ENCODE data around the gene MED8.
"Not testable (repeated sequence)": the region's sequence is repeated elsewhere in the genome, so short reads cannot be mapped to it uniquely, and the experiment has no call there.

MED8 gene

DNA sequence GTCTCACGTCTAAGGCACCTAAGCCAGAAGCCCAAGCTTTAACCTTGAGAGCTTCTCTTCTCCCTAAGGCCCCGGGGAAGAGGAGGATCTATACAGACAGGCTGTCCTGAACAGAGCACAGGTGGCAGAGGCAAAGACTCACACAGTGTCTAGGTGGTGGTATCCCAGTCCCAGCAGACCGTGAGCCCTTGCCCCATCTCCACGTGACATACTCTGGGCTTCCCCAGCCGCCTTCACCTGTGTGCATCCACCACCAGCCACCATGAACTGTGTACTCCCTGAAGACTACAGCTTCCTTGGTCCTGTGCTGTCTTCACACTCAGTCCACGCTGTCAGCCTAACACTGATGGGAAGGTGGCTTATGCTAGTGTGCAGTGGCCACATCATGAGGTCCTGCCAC is 31.8 kb upstream of the MED8 start:
- Histone ChIP-seq H3K9me3 (ENCODE audit: control insufficient read depth, insufficient read depth, low read depth, low read length) (no peaks in the 10 kb centered on the region), H3K9ac (ENCODE audit: low read length) (no peak overlapping the region), H3K4me3 (ENCODE audit: low read depth, low read length) (no peak overlapping the region), H3K27ac (ENCODE audit: low read depth, low read length) (no peak overlapping the region), H3K36me3 (ENCODE audit: control insufficient read depth, insufficient read depth, low read length) (peaks cover 84% of the 10 kb centered on the region), H3K27me3 (ENCODE audit: control insufficient read depth, insufficient read depth, low read length) (no peaks in the 10 kb centered on the region), H3K4me1 (ENCODE audit: control insufficient read depth, insufficient read depth, low read length) (peaks cover 15% of the 10 kb centered on the region)

DNA sequence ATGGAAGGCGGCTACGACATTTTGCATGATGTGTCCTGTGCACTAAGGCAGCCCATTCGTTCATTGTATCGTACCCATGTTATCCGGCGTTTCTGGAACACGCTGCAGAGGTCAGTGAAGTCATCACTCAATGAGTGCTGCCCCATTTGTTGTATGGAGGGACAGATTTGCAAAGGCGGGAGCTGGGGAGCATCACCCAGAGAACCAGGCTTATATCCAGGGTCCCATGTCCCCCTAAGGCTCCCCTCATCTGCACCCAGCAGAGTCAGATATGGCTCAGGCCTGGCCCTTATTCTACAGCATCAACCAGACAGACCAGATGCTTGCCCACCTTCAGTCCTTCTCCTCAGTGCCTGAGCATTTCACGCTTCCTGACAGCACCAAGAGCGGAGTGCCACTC is 31.3 kb upstream of the MED8 start:
- no peak overlapping the region for H3K9ac ChIP-seq (ENCODE audit: low read length)
- H3K27ac ChIP-seq (ENCODE audit: low read depth, low read length): no peak overlapping the region
- peaks cover 84% of the 10 kb centered on the region for H3K36me3 ChIP-seq (ENCODE audit: control insufficient read depth, insufficient read depth, low read length)
- H3K9me3 ChIP-seq (ENCODE audit: control insufficient read depth, insufficient read depth, low read depth, low read length): no peaks in the 10 kb centered on the region
- no peak overlapping the region for H3K4me3 ChIP-seq (ENCODE audit: low read depth, low read length)
- peaks cover 15% of the 10 kb centered on the region for H3K4me1 ChIP-seq (ENCODE audit: control insufficient read depth, insufficient read depth, low read length)
- no peaks in the 10 kb centered on the region for H3K27me3 ChIP-seq (ENCODE audit: control insufficient read depth, insufficient read depth, low read length)

DNA sequence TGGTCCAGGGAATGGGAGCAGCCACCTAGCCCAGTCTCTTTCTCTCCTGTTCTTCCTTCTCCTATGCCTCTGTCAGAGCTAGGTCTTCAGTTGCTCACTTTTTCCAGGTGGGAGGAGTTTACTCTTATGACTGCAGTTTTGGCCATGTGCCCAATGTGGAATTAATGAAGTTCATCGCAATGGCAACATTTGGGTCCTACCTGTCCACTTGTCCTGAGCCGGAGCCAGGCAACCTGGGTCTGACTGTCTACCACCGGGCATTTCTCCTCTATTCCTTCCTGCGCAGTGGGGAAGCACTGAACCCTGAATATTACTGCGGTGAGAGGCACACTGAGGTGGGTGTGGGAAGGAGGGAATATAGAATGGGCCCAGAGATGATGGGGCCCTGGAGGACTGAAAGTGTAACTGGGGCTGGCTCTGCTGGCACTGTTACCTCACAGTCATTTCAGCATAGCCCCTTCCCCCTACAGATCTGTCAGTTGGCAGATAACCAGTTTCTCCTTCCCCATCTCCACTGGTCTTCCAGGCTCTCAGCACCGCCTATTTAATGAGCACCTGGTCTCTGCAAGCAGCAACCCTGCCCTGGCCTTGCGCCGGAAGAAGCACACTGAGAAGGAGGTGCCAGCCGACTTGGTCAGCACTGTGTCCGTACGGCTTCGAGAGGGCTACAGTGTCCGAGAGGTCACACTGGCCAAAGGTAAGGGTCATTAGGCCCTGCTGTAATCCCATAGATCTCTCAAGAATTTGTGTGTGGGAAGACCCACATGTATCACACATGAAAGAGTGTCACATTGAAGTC is 30.2 kb upstream of the MED8 start:
- Histone ChIP-seq H3K36me3 (ENCODE audit: control insufficient read depth, insufficient read depth, low read length) (peaks cover 83% of the 10 kb centered on the region), H3K4me3 (ENCODE audit: low read depth, low read length) (no peak overlapping the region), H3K9ac (ENCODE audit: low read length) (no peak overlapping the region), H3K27ac (ENCODE audit: low read depth, low read length) (no peak overlapping the region), H3K4me1 (ENCODE audit: control insufficient read depth, insufficient read depth, low read length) (peaks cover 15% of the 10 kb centered on the region), H3K27me3 (ENCODE audit: control insufficient read depth, insufficient read depth, low read length) (no peaks in the 10 kb centered on the region), H3K9me3 (ENCODE audit: control insufficient read depth, insufficient read depth, low read depth, low read length) (no peaks in the 10 kb centered on the region)

DNA sequence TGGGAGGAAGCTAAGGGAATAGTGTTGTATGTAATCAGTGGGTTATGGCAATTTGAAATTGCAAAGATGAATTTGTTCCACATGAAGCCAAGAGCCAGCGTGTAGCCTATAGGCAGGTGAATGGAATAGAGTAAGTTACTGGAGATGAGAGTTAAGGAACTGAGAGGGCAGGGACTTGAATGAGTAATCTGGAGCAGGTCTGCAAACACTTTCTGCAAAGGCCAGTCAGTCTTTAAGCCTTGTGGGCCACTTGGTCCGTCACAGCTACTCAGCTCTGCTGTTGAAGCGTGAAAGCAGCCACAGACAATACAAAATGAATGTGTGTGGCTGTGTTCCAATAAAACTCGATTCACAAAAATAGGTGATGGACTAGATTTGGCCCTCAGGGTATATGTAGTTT is 29.3 kb upstream of the MED8 start:
- peaks cover 73% of the 10 kb centered on the region for H3K36me3 ChIP-seq (ENCODE audit: control insufficient read depth, insufficient read depth, low read length)

DNA sequence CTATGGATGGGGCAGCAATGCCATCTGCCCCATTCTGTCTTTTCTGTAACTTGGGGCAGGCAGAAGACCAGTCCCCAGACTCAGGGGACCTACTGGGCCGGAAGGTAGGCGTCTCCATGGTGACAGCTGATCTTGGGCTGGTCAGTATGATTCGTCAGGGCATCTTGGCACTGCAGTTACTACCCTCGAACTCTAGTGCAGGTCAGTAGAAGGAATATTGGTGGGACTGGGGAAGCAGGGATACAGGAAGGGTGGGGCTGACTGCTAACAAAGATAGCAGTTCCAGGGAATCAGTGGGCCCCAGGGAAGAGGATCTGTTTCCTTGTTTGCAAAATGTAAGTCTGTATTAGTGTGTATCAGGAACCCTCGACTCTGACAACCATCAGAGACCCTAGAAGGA is 26.3 kb upstream of the MED8 start:
- peaks cover 54% of the 10 kb centered on the region for H3K36me3 ChIP-seq (ENCODE audit: control insufficient read depth, insufficient read depth, low read length)
- H3K9ac ChIP-seq (ENCODE audit: low read length): no peak overlapping the region
- 0 out of 2 replicates have a peak, but pooled peaks cover 5% of the 10 kb centered on the region for H3K4me1 ChIP-seq (ENCODE audit: control insufficient read depth, insufficient read depth, low read length)
- H3K9me3 ChIP-seq (ENCODE audit: control insufficient read depth, insufficient read depth, low read depth, low read length): no peaks in the 10 kb centered on the region
- H3K27ac ChIP-seq (ENCODE audit: low read depth, low read length): no peak overlapping the region
- no peaks in the 10 kb centered on the region for H3K27me3 ChIP-seq (ENCODE audit: control insufficient read depth, insufficient read depth, low read length)
- H3K4me3 ChIP-seq (ENCODE audit: low read depth, low read length): no peak overlapping the region

More for the DNA sequence above, 29.3 kb upstream of the MED8 start:
- Histone ChIP-seq H3K4me1 (ENCODE audit: control insufficient read depth, insufficient read depth, low read length) (peaks cover 15% of the 10 kb centered on the region), H3K9me3 (ENCODE audit: control insufficient read depth, insufficient read depth, low read depth, low read length) (no peaks in the 10 kb centered on the region), H3K27ac (ENCODE audit: low read depth, low read length) (no peak overlapping the region), H3K27me3 (ENCODE audit: control insufficient read depth, insufficient read depth, low read length) (no peaks in the 10 kb centered on the region), H3K4me3 (ENCODE audit: low read depth, low read length) (no peak overlapping the region), H3K9ac (ENCODE audit: low read length) (no peak overlapping the region)

DNA sequence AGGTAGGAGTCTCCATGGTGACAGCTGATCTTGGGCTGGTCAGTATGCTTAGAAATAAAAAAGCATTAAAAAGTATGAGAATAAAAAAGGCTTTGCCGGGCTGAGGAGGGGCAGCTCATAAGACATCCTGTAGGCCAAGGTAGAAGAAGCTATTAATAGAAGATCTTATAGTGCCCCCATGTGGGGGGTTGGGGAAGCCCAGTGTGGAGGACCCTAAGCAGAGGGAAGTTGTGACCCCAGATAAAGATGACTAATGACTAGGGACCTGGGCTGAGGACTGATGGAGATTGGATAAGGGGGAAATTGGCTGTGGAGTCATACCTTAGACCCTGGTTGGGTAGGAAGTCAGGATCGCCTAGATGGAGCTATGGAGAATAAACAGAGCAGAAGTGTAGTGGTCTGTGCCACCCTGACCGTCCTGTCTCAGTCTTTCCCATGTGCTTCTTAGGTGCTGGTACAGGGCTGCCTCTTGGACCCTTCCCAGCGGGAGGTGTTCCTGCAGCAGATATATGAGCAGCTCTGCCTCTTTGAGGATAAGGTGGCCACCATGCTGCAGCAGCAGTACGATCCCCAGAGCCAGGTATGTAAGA is 25.1 kb upstream of the MED8 start:
- Histone ChIP-seq H3K9ac (ENCODE audit: low read length) (no peak overlapping the region), H3K27ac (ENCODE audit: low read depth, low read length) (no peak overlapping the region), H3K4me3 (ENCODE audit: low read depth, low read length) (no peak overlapping the region), H3K36me3 (ENCODE audit: control insufficient read depth, insufficient read depth, low read length) (peaks cover 42% of the 10 kb centered on the region), H3K4me1 (ENCODE audit: control insufficient read depth, insufficient read depth, low read length) (0 out of 2 replicates have a peak, but pooled peaks cover 5% of the 10 kb centered on the region), H3K27me3 (ENCODE audit: control insufficient read depth, insufficient read depth, low read length) (no peaks in the 10 kb centered on the region), H3K9me3 (ENCODE audit: control insufficient read depth, insufficient read depth, low read depth, low read length) (no peaks in the 10 kb centered on the region)

DNA sequence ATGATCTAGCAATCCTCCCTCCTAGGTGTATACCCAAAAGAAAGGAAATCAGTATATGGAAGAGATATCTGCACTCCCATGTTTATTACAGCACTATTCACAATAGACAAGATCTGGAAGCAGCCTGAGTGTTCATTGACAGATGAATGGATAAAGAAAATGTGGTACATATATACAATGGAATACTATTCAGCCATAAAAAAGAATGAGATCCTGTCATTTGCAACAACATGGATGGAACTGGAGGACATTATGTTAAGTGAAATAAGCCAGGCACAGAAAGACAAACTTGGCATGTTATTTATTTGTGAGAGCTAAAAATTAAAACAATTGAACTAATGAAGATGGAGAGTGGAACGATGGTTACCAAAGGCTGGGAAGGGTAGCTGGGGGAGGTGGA is 23.8 kb upstream of the MED8 start:
- not testable (repeated sequence) for H3K9me3 ChIP-seq (ENCODE audit: control insufficient read depth, insufficient read depth, low read depth, low read length); H3K27ac ChIP-seq (ENCODE audit: low read depth, low read length); H3K27me3 ChIP-seq (ENCODE audit: control insufficient read depth, insufficient read depth, low read length); H3K9ac ChIP-seq (ENCODE audit: low read length); H3K4me3 ChIP-seq (ENCODE audit: low read depth, low read length); H3K4me1 ChIP-seq (ENCODE audit: control insufficient read depth, insufficient read depth, low read length)
- peaks cover 30% of the 10 kb centered on the region for H3K36me3 ChIP-seq (ENCODE audit: control insufficient read depth, insufficient read depth, low read length)

DNA sequence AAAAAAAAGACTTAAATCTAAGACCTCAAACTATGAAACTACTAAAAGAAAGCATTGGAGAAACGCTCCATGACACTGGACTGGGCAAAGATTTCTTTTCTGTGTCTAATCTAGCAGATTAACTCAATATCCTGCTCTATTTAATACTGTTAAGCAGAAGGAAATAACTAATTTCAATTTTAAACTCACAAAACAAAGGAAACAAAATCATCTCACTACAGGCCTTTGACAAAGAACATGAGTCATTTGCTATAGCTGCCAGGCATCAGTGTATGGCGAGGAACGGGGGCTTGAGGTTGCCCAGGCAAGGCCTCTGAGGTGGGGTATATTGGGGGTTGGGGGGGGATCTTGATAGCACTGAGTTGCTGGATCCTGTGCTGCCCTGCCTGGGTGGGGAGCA is 21.0 kb upstream of the MED8 start:
- Histone ChIP-seq H3K9ac (ENCODE audit: low read length) (no peak overlapping the region), H3K27me3 (ENCODE audit: control insufficient read depth, insufficient read depth, low read length) (no peaks in the 10 kb centered on the region), H3K27ac (ENCODE audit: low read depth, low read length) (no peak overlapping the region), H3K4me1 (ENCODE audit: control insufficient read depth, insufficient read depth, low read length) (no peaks in the 10 kb centered on the region), H3K9me3 (ENCODE audit: control insufficient read depth, insufficient read depth, low read depth, low read length) (no peaks in the 10 kb centered on the region), H3K4me3 (ENCODE audit: low read depth, low read length) (no peak overlapping the region), H3K36me3 (ENCODE audit: control insufficient read depth, insufficient read depth, low read length) (peaks cover 18% of the 10 kb centered on the region)

DNA sequence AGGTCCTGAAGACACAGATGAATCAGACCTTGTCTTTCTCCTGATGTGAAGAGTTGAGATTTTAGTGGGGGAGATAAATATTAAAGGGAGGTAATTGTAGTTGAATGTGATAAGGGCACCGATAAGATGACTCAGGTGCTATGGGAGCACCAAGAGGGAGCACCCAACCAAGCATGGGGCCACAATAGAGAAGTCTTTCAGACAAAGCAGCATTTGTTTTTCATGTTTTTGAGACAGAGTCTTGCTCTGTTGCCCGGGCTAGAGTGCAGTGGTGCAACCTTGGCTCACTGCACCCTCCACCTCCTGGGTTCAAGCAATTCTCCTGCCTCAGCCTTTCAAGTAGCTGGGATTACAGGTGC is 16.3 kb upstream of the MED8 start:
- Histone ChIP-seq H3K36me3 (ENCODE audit: control insufficient read depth, insufficient read depth, low read length) (peaks cover 31% of the 10 kb centered on the region), H3K4me1 (ENCODE audit: control insufficient read depth, insufficient read depth, low read length) (no peaks in the 10 kb centered on the region), H3K4me3 (ENCODE audit: low read depth, low read length) (no peak overlapping the region), H3K27me3 (ENCODE audit: control insufficient read depth, insufficient read depth, low read length) (no peaks in the 10 kb centered on the region), H3K27ac (ENCODE audit: low read depth, low read length) (no peak overlapping the region), H3K9ac (ENCODE audit: low read length) (no peak overlapping the region), H3K9me3 (ENCODE audit: control insufficient read depth, insufficient read depth, low read depth, low read length) (no peaks in the 10 kb centered on the region)

DNA sequence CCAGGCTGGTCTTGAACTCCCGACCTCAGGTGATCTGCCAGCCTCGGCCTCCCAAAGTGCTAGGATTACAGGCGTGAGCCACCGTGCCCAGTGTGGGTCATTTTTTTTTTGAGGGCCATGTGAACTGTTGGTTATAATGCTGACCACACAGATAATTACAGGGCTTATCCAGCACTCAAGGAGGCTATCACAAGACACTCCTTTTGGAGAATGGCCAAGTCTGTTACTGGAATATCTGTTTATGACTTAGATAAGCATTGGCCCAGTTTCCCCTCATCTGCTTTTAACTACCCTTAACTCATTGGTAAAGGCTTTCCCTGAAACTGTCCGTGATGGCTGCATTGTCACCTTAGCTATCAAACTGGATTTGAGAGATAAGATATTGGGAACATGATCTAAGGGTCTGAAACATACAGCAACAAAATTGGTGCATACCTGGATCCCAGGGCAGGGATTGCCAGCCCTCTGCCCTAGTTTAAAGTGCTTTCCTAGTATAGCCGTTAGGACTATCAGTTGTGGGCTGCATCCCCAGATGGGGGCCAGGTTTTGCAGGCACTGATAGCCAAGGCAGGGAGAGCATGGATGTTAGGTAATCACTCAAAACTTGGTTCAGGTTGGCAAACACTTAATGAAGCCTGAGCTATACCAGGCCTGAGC is 15.7 kb upstream of the MED8 start:
- H3K27ac ChIP-seq (ENCODE audit: low read depth, low read length): no peak overlapping the region
- peaks cover 31% of the 10 kb centered on the region for H3K36me3 ChIP-seq (ENCODE audit: control insufficient read depth, insufficient read depth, low read length)
- H3K9ac ChIP-seq (ENCODE audit: low read length): no peak overlapping the region

DNA sequence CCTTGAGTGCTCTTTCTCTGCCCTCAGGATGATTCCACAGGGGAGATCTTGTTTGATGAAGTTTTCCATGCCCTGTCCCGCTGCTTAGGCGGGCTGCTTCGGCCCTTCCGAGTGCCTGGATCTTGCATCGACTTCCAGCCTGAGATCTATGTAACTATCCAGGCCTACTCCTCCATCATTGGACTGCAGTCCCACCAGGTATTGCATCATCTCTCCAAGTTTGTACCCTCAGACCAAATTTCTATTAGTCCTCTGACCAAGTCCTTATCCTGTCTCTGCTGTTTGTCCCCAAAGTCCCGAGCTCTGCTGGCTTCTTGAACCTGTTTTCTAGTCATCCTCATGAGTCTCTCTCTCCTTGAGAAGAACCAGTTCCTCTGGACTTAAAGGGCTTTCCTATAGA is 14.8 kb upstream of the MED8 start:
- Histone ChIP-seq H3K4me3 (ENCODE audit: low read depth, low read length) (no peak overlapping the region), H3K27ac (ENCODE audit: low read depth, low read length) (no peak overlapping the region), H3K4me1 (ENCODE audit: control insufficient read depth, insufficient read depth, low read length) (no peaks in the 10 kb centered on the region), H3K9me3 (ENCODE audit: control insufficient read depth, insufficient read depth, low read depth, low read length) (no peaks in the 10 kb centered on the region), H3K27me3 (ENCODE audit: control insufficient read depth, insufficient read depth, low read length) (no peaks in the 10 kb centered on the region), H3K9ac (ENCODE audit: low read length) (no peak overlapping the region), H3K36me3 (ENCODE audit: control insufficient read depth, insufficient read depth, low read length) (peaks cover 31% of the 10 kb centered on the region)

More for the DNA sequence above, 15.7 kb upstream of the MED8 start:
- Histone ChIP-seq H3K27me3 (ENCODE audit: control insufficient read depth, insufficient read depth, low read length) (no peaks in the 10 kb centered on the region), H3K4me1 (ENCODE audit: control insufficient read depth, insufficient read depth, low read length) (no peaks in the 10 kb centered on the region), H3K4me3 (ENCODE audit: low read depth, low read length) (no peak overlapping the region), H3K9me3 (ENCODE audit: control insufficient read depth, insufficient read depth, low read depth, low read length) (no peaks in the 10 kb centered on the region)

Data from HUES6 (cell line).